GM18507 (cell line): ENCODE measurements around the gene CCDC74A.
"Not testable (repeated sequence)": the region's sequence is repeated elsewhere in the genome, so short reads cannot be mapped to it uniquely, and the experiment has no call there.

Source experiments
- DNase-seq: peaks from one replicate; pipeline ENCODE4 v3.0.0; 2011; ENCODE audit warnings: low read depth; ENCODE audit not compliant: insufficient read length; ENCODE audit errors: extremely low spot score
- FAIRE-seq: peaks from 2 replicates; lab custom pipeline; 2011; peaks lifted over from hg19 to GRCh38; lab: Jason Lieb, UNC

The CCDC74A gene

DNA sequence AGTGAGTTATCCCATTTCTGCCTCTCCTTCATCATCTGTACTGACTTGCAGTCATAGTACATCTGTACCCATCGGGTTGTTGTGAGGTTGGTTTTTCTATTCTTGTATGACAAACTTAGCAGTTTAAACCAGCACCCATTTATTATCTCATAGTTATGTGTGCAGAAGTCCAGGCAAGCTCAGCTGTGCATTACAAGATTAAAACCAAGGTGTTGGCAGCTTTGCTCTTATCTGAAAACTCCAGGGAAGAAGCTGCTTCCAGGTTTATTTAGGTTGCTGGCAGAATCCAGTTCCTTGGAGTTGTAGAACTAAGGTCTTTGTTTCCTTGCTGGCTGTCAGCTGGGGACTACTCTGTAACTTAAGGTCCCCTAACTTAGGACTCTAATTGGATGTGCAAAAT is 32.2 kb upstream of the CCDC74A start:
- not testable (repeated sequence) for DNase-seq, FAIRE-seq

- DNase-seq, FAIRE-seq: not testable (repeated sequence)
Measured at GRCh38 chr2:131498321-131498973, 29.2 kb upstream of the CCDC74A start.

GRCh38 chr2:131503587-131503986 is 24.1 kb upstream of the CCDC74A start:
- DNase-seq, FAIRE-seq: not testable (repeated sequence)

GRCh38 chr2:131504082-131504750 is 23.5 kb upstream of the CCDC74A start:
- DNase-seq, result not testable (repeated sequence)
- peak; percentile 24 for FAIRE-seq

DNA sequence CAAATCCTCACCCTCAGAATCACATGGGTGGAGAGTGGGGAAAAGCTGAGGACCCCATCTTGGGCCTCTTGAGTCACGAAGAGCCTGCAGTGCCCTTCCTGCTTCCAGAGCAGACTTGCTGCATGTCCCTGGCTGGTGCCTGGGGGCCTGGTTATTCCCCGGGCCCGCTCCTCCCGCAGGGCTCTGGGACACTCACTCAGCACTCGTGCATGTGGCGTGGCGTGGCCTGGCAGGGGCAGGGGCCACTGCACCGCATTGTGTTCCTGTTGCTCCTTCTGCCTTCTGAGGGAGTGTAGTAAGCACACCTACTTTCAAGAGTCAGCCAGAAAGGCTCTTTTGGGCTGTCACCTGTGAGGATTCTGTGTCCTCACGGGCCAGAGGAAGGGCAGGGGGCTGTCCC is 18.1 kb upstream of the CCDC74A start:
- no peak for FAIRE-seq
- DNase-seq, result no peak

DNA sequence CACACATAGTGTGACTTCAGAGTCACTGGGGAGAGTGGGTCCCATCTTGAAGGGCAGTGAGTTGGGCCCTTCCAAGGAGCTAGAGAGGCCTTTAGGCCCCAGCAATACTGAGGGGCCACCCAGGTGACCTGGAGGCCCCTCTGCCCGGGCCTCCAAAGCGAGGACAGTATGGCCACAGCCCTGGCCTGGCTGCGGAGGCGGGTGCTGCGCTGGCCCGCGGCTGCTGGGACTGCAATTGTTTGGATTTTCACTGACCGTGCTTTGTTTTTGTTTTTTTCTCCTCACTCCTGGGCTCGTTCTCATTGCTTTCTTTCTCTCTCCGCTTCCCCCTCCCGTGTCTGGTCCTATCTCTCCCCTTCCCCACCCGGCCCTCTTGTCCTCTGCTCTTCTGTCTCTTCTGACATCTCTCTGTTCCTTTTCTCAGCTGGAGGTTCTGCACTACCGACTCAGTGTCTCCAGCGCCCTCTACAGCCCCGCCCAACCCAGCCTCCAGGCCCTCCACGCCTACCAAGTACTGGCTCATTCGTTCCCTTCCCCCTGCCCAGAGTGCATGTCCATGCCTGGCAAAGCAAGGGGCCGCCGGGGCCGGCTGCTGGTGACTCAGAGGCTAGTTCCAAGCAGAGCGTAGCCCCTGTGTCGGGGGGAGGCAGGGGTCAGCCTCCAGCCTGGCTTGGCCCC is 16.3 kb upstream of the CCDC74A start:
- FAIRE-seq, DNase-seq: not testable (repeated sequence)

- not testable (repeated sequence) for FAIRE-seq, DNase-seq
Measured at GRCh38 chr2:131511969-131512870, 15.5 kb upstream of the CCDC74A start.

GRCh38 chr2:131514408-131515166 is 13.1 kb upstream of the CCDC74A start:
- DNase-seq, result not testable (repeated sequence)
- FAIRE-seq, result peak; percentile 92

- FAIRE-seq, result peak; percentile 78
- DNase-seq, result not testable (repeated sequence)
Measured at GRCh38 chr2:131515235-131515634, 12.5 kb upstream of the CCDC74A start.

DNA sequence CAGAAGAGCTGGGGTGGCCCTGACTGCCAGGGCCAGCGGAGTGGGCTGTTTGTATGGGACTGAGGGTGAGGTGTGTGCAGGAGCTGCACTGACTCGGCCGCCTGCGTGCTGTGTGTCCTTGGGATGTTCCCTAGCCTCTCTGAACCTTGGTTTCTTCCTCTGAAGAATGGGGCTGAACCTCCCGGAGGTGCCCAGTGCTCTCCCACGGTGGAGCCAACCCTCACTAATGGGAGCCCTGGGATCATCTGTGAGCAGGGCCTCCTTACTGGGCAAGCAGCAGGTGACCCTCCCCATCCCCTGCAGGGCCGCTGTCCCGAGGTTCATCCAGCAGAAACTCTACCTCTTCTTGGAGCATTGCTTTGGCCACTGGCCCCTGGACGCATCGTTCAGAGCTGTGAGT is 11.7 kb upstream of the CCDC74A start:
- no peak for DNase-seq
- peak; percentile 33 for FAIRE-seq

DNA sequence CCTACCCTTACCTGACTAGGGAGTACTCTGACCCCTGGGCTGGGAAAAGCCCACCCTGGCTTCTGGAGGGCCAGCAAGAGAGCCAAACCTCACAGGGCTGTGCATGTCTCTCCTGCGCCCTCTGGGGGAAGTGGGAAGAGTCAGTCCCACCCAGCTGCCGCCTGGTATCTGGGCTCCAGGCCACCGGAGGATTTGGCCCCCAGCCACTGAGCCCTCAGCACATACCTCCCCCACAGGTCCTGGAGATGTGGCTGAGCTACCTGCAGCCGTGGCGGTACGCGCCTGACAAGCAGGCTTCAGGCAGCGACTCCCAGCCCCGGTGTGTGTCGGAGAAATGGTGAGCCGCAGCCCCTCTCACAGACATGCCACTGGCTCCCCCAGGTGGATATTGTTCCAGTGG is 11.1 kb upstream of the CCDC74A start:
- not testable (repeated sequence) for DNase-seq, FAIRE-seq

GRCh38 chr2:131517106-131517831 is 10.4 kb upstream of the CCDC74A start:
- DNase-seq (no peak), FAIRE-seq (no peak)

DNA sequence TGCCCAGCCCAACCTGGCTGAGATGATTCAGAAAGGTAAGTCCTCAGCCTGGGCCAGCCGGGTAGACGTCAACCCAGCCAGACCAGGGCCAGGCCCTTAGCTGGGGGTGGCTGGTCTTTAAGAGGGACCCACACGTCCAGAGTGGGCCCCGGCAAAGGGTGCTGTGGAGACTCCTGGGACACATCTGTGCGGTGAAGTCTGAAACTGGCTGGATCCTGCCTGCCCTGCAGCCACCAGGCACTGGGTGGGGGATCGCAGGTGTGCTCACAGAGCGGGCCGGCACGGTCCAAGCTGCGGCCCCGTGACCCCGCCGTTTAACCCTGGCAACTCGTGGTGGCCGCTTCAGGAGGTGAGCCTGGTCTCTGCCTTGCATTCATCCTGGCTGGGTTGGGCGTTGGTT is 9.8 kb upstream of the CCDC74A start:
- not testable (repeated sequence) for FAIRE-seq, DNase-seq

DNA sequence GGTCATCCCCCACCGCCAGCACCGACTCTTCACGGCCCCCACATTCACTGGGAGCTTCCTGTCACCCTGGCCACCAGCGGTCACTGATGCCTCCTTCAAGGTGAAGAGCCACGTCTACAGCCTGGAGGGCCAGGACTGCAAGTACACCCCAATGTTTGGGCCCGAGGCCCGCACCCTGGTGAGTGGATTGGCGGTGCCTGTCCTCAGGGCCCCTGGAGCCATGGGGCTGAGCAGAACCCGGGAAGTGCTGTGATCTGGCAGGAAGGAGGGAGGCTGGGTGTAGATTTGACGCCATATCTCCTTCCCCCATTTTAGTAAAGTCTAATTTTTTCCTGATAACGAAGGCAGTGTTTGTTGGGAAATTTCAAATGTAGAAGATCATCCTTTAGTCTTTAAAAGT is 9.2 kb upstream of the CCDC74A start:
- FAIRE-seq, DNase-seq: not testable (repeated sequence)

- DNase-seq (no peak), FAIRE-seq (no peak)
Measured at GRCh38 chr2:131519466-131519865, 8.2 kb upstream of the CCDC74A start.

DNA sequence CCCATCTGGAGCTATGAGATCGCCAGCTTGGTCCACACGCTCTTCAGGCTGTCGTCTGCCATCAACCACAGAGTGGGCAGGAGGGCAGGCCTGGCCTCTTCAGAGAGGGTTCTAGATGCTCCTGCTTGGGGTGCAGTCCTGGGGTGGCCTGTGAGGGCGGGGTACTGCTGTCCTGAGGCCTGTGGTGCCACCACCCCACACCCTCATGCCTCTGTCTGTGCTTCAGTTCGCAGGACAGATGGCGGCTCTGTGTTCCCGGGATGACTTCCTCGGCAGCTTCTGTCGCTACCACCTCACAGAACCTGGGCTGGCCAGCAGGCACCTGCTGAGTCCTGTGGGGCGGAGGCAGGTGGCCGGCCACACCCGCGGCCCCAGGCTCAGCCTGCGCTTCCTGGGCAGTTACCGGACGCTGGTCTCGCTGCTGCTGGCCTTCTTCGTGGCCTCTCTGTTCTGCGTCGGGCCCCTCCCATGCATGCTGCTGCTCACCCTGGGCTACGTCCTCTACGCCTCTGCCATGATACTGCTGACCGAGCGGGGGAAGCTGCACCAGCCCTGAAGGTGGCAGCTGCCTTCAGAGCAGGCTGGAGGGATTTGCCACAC is 7.7 kb upstream of the CCDC74A start:
- FAIRE-seq, DNase-seq: not testable (repeated sequence)

GRCh38 chr2:131520526-131520925 is 7.2 kb upstream of the CCDC74A start:
- DNase-seq (no peak), FAIRE-seq (no peak)

- DNase-seq, result not testable (repeated sequence)
Measured at GRCh38 chr2:131521524-131521923, 6.2 kb upstream of the CCDC74A start.

More at GRCh38 chr2:131521524-131521923, 6.2 kb upstream of the CCDC74A start:
- not testable (repeated sequence) for FAIRE-seq
